ENCODE data around the gene ULBP1. TPM values are rescaled to one million over a fixed set of nuclear protein-coding genes. Genes with fewer than 3 reads are reported as not detected.
"Not testable (repeated sequence)": the region's sequence is repeated elsewhere in the genome, so short reads cannot be mapped to it uniquely, and the experiment has no call there.

ULBP1 gene
- total and polyA plus RNA-seq, 2 experiments from 2014 or later, result 0.27 TPM

DNA sequence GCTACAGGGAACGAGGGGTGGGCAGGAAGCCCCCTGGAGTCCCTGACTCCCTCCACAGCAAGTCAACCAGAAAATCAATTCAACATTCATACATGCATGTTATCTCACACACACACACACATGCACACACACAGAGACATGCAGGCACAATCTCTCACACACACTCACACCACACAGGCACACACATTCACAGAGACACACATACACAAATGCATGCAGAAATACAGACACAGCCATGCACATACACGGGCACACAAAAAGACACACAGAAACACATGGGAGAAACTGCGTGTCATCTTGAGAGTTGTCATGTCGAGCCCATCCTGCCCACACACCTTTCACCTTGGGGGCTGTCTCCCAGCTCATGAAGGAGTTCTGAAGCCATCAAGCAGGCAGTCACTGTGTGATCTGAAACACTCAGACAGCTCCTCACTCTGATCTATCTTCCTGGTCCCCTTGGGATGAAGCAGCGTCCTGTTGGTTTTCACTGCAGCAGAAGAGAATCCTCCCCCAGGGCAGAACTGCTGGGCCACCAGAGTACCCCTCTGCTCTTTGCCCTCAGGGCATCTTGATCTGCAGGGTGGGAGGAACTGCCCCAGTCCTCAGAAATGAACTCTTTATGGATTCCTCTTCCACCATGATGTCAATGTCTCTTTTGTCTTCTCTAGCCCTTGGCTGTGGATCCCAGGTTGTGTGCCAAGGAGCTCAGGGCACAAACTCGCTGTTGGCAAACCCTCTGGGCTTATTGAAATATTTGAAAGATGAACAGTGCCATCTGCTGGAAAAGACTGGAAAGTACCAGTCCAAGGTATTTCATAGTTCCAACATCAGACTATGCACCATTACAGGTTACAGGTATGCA, 52.8 kb downstream of the ULBP1 start:
- Histone ChIP-seq H2AFZ (no peak overlapping the region), H3K9me3 (ENCODE audit: low read depth) (no peaks in the 10 kb centered on the region), H3K4me1 (ENCODE audit: insufficient read depth) (no peaks in the 10 kb centered on the region), H3K9me2 (replicated peaks; ENCODE audit: insufficient read depth) (no peaks in the 10 kb centered on the region), H3K4me2 (no peak overlapping the region), H4K20me1 (ENCODE audit: insufficient read depth, poor library complexity, severe bottlenecking) (no peaks in the 10 kb centered on the region), H3K4me3 (no peak overlapping the region), H3K27ac (no peak overlapping the region), H3K27me3 (peaks cover 68% of the 10 kb centered on the region), H3K36me3 (replicated peaks; ENCODE audit: insufficient read depth, low read depth) (no peaks in the 10 kb centered on the region), H3K79me2 (no peaks in the 10 kb centered on the region)
- DNase-seq (ENCODE audit: low spot score), result peak; percentile 82
- WGBS (ENCODE audit: low lambda C conversion rate, missing lambda C conversion rate), result 31% methylated on average over 6 of the region's 6 CpGs
- TF ChIP-seq, protein P1, sequence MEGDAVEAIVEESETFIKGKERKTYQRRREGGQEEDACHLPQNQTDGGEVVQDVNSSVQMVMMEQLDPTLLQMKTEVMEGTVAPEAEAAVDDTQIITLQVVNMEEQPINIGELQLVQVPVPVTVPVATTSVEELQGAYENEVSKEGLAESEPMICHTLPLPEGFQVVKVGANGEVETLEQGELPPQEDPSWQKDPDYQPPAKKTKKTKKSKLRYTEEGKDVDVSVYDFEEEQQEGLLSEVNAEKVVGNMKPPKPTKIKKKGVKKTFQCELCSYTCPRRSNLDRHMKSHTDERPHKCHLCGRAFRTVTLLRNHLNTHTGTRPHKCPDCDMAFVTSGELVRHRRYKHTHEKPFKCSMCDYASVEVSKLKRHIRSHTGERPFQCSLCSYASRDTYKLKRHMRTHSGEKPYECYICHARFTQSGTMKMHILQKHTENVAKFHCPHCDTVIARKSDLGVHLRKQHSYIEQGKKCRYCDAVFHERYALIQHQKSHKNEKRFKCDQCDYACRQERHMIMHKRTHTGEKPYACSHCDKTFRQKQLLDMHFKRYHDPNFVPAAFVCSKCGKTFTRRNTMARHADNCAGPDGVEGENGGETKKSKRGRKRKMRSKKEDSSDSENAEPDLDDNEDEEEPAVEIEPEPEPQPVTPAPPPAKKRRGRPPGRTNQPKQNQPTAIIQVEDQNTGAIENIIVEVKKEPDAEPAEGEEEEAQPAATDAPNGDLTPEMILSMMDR (IDR thresholded peaks at IDR 0.05; ENCODE audit: poor library complexity), result peak; percentile 69
- TF ChIP-seq EZH2 (IDR thresholded peaks at IDR 0.05; ENCODE audit: borderline replicate concordance), result no peak
- TF ChIP-seq EZH2phosphoT487 (IDR thresholded peaks at IDR 0.05; ENCODE audit: low read depth, severe bottlenecking, unreplicated experiment), result no peak

DNA sequence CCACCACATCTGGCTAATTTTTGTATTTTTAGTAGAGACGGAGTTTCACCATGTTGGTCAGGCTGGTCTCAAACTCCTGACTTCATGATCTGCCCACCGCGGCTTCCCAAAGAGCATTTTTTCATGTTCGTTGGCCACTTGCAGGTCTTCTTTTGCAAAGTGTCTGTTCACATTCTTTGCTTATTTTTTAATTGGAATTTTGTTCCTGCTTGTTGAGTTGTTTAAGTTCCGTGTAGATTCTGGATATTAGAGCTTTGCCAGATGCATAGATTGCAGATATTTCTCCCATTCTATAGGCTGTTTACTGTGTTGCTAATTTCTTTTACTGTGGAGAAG, 53.4 kb downstream of the ULBP1 start:
- H2AFZ ChIP-seq; H3K36me3 ChIP-seq (replicated peaks; ENCODE audit: insufficient read depth, low read depth); DNase-seq (ENCODE audit: low spot score); H3K4me2 ChIP-seq; H3K27ac ChIP-seq; H3K9me3 ChIP-seq (ENCODE audit: low read depth); H3K4me1 ChIP-seq (ENCODE audit: insufficient read depth); H3K9me2 ChIP-seq (replicated peaks; ENCODE audit: insufficient read depth); H3K79me2 ChIP-seq; H3K4me3 ChIP-seq; H4K20me1 ChIP-seq (ENCODE audit: insufficient read depth, poor library complexity, severe bottlenecking): not testable (repeated sequence)
- peaks cover 62% of the 10 kb centered on the region for H3K27me3 ChIP-seq
- WGBS (ENCODE audit: low lambda C conversion rate, missing lambda C conversion rate), result 8% methylated on average over 5 of the region's 5 CpGs

DNA sequence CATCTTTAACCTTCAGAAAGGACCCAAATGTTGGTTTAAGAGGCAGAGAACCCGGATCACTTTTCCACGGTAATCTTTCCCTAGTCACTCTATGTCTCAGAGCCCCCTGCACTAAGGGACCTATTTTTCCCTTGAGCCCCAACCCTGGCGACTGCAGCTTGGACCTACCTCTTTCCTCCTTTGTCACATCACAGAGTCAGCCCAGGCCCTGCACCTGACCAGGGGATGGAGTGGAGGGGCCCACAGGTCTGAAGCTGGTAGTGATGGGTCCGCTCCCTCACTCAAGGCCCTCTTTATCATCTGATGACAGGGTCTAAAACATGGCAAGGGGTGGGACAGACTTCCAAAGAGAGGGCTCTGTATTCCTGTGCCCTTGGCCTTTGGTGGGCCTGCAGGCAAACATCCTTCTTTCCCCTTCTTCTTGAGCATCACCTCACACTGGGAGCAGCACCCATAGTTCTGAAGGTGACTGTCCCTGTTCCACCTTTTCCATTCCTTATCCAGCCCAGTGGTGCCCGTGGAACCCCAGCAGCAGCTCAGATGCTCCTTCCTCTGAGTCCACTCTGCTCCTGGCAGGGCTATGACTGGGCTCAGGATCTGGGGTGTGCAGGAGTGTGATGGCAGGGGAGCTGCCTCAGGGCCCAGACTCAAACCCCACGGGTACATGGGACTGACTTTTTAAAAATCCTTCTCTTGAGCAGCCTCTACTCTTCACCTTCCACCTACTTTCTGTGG, 55.3 kb downstream of the ULBP1 start:
- Histone ChIP-seq H3K4me1 (ENCODE audit: insufficient read depth) (no peaks in the 10 kb centered on the region), H3K4me3 (no peak overlapping the region), H3K9me3 (ENCODE audit: low read depth) (no peaks in the 10 kb centered on the region), H4K20me1 (ENCODE audit: insufficient read depth, poor library complexity, severe bottlenecking) (no peaks in the 10 kb centered on the region), H3K36me3 (replicated peaks; ENCODE audit: insufficient read depth, low read depth) (no peaks in the 10 kb centered on the region), H3K9me2 (replicated peaks; ENCODE audit: insufficient read depth) (no peaks in the 10 kb centered on the region), H3K27ac (no peak overlapping the region), H3K4me2 (no peak overlapping the region), H3K79me2 (no peaks in the 10 kb centered on the region), H2AFZ (no peak overlapping the region), H3K27me3 (peaks cover 43% of the 10 kb centered on the region)
- WGBS (ENCODE audit: low lambda C conversion rate, missing lambda C conversion rate), result 50% methylated on average over 6 of the region's 6 CpGs
- TF ChIP-seq EZH2phosphoT487 (IDR thresholded peaks at IDR 0.05; ENCODE audit: low read depth, severe bottlenecking, unreplicated experiment) (no peak), EZH2 (IDR thresholded peaks at IDR 0.05; ENCODE audit: borderline replicate concordance) (no peak)
- TF ChIP-seq, protein P1 (IDR thresholded peaks at IDR 0.05; ENCODE audit: poor library complexity), result no peak
- no peak for DNase-seq (ENCODE audit: low spot score)

DNA sequence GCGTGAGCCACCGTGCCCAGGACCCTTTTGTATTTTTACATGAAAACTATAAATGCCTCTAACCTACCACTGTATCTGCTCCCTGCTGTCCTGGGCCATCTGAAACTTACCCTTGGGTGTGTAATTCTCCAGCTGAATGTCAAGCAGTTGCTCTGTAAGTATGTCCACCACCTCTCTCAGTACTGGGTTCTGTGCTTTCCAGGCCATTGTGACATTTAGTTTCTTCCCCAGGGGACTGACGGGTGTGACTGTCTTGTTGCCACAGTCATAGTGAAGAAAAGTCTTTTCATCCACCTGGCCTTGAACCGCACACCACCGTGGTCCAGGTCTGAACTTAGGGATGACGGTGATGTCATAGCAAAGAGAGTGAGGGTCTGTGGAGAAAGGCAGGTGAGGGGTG, 58.1 kb downstream of the ULBP1 start:
- not testable (repeated sequence) for H3K9me3 ChIP-seq (ENCODE audit: low read depth); H3K36me3 ChIP-seq (replicated peaks; ENCODE audit: insufficient read depth, low read depth); H3K79me2 ChIP-seq; H4K20me1 ChIP-seq (ENCODE audit: insufficient read depth, poor library complexity, severe bottlenecking); H3K9me2 ChIP-seq (replicated peaks; ENCODE audit: insufficient read depth); H3K4me3 ChIP-seq; H3K4me2 ChIP-seq; H3K4me1 ChIP-seq (ENCODE audit: insufficient read depth); H3K27ac ChIP-seq; H2AFZ ChIP-seq; DNase-seq (ENCODE audit: low spot score)
- H3K27me3 ChIP-seq, result peaks cover 23% of the 10 kb centered on the region
- WGBS (ENCODE audit: low lambda C conversion rate, missing lambda C conversion rate), result 92% methylated on average over 2 of the region's 6 CpGs

Other genes with a start within 250 kb of the ULBP1 start
- gene LATS1, start 245.8 kb upstream of the ULBP1 start, total RNA-seq, result 23.7 and 26.2 TPM in 2 replicates
- gene LATS1, start 245.8 kb upstream of the ULBP1 start, polyA plus RNA-seq, result 6.6 and 7.9 TPM in 2 replicates
- 33.6 and 37.2 TPM in 2 replicates for gene NUP43, start 217.4 kb upstream of the ULBP1 start, total RNA-seq
- 7.0 and 9.8 TPM in 2 replicates for gene NUP43, start 217.4 kb upstream of the ULBP1 start, polyA plus RNA-seq
- 107 and 110 TPM in 2 replicates for gene PCMT1, start 214.2 kb upstream of the ULBP1 start, total RNA-seq
- gene PCMT1, start 214.2 kb upstream of the ULBP1 start, polyA plus RNA-seq, result 126 and 130 TPM in 2 replicates
- 33.6 and 46.8 TPM in 2 replicates for gene LRP11, start 99.6 kb upstream of the ULBP1 start, total RNA-seq
- gene LRP11, start 99.6 kb upstream of the ULBP1 start, polyA plus RNA-seq, result 28.1 and 35.4 TPM in 2 replicates
- 0.28 TPM in 1 of 2 replicates, not detected in the other for gene RAET1E, start 65.8 kb upstream of the ULBP1 start, total RNA-seq
- gene RAET1E, start 65.8 kb upstream of the ULBP1 start, polyA plus RNA-seq, result 0.44 TPM in 1 of 2 replicates, not detected in the other
- 1.5 TPM in 1 of 2 replicates, not detected in the other for gene RAET1G, start 40.8 kb upstream of the ULBP1 start, total RNA-seq
- gene RAET1G, start 40.8 kb upstream of the ULBP1 start, polyA plus RNA-seq, result 0.31 and 4.0 TPM in 2 replicates
- 0.10 and 1.1 TPM in 2 replicates for gene ULBP2, start 21.9 kb upstream of the ULBP1 start, total RNA-seq
- gene ULBP2, start 21.9 kb upstream of the ULBP1 start, polyA plus RNA-seq, result 0.15 and 1.9 TPM in 2 replicates
- not detected in 2 replicates for gene RAET1L, start 61.6 kb downstream of the ULBP1 start, total RNA-seq
- not detected in 2 replicates for gene RAET1L, start 61.6 kb downstream of the ULBP1 start, polyA plus RNA-seq
- gene ULBP3, start 105.2 kb downstream of the ULBP1 start, total RNA-seq, result 5.1 and 6.6 TPM in 2 replicates
- 2.6 and 4.3 TPM in 2 replicates for gene ULBP3, start 105.2 kb downstream of the ULBP1 start, polyA plus RNA-seq
- gene PPP1R14C, start 179.1 kb downstream of the ULBP1 start, total RNA-seq, result 1.5 and 2.1 TPM in 2 replicates
- gene PPP1R14C, start 179.1 kb downstream of the ULBP1 start, polyA plus RNA-seq, result 3.8 and 5.2 TPM in 2 replicates

All from hepatocyte (in vitro differentiated cells).